GM12891 (cell line): ENCODE data around the gene PNLIP.

Experiments used
- POLR2A ChIP-seq: IDR thresholded peaks from 2 replicates; pipeline ENCODE4 v1.6.1; 2011; ENCODE audit warnings: low read depth, low read length, control low read depth
- POLR2AphosphoS5 ChIP-seq: IDR thresholded peaks from 2 replicates; pipeline ENCODE4 v1.6.1; 2011; ENCODE audit warnings: low read depth, low read length, control low read depth

GRCh38 chr10:116557305-116557880, 11.7 kb downstream of the PNLIP start:
- no peak for TF ChIP-seq POLR2A
- no peak for TF ChIP-seq POLR2AphosphoS5
